ENCODE results near the gene ARHGAP11B.

ARHGAP11B gene

DNA sequence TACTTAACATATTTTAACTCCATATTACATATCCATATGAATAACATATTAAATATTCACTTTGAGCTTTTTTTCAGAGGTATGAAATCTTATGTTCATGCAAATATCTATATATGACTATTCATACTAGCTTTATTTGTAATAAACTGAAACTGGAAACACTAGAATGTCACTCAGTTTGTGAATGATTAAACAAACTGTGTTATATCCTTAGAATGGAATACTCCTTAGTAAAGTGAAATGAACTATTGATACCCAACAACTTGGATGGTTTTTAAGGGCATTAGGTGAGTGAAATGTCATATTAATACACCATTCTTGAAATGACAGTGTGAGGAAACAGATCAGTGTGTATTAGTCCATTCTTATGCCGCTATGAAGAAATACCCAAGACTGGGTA is 45.4 kb downstream of the ARHGAP11B start:
- intact Hi-C loops (cut with micrococcal nuclease): no loop called here
- no peak overlapping the region for H3K4me2 ChIP-seq (ENCODE audit: low read depth, low read length)
- H3K4ac ChIP-seq (ENCODE audit: low read depth, low read length): no peak overlapping the region
- no peak overlapping the region for H2AK9ac ChIP-seq (replicated peaks; ENCODE audit: low read depth, low read length, poor library complexity)
- H2BK20ac ChIP-seq (ENCODE audit: low read depth, low read length): no peak overlapping the region
- no peak overlapping the region for H4K5ac ChIP-seq (ENCODE audit: low read depth, low read length)
- peaks cover 20 to 22% of the 10 kb centered on the region in 2 experiments for H3K79me1 ChIP-seq (ENCODE audit: low read depth in 1 of 2, low read length in 2 of 2)
- DNase-seq (no peak), ATAC-seq (ENCODE audit: low read depth) (no peak)
- ChIA-PET POLR2A (ENCODE audit: unreplicated experiment) (interaction anchor here (0.6 kb wide), 1 partner anchor 27 kb away, joined by 3 read pairs; no protein-coding TSS in a partner anchor), CTCF (interaction anchor here (1.0 kb wide), 1 partner anchor 188 kb away, joined by 4 read pairs; no protein-coding TSS in a partner anchor)
- H3K9ac ChIP-seq (ENCODE audit: low read depth, low read length): no peak overlapping the region
- peaks cover 5% of the 10 kb centered on the region; the same call in 1 of the 2 replicates for H3K9me1 ChIP-seq (ENCODE audit: insufficient read depth, low read length)
- dilution Hi-C loops (cut with HindIII; ENCODE audit: low sequenced_read_pairs, unreplicated experiment): no loop called here
- H3K4me1 ChIP-seq (ENCODE audit: control insufficient read depth, insufficient read depth, low read length): peaks cover 4% of the 10 kb centered on the region
- TF ChIP-seq, protein P1, sequence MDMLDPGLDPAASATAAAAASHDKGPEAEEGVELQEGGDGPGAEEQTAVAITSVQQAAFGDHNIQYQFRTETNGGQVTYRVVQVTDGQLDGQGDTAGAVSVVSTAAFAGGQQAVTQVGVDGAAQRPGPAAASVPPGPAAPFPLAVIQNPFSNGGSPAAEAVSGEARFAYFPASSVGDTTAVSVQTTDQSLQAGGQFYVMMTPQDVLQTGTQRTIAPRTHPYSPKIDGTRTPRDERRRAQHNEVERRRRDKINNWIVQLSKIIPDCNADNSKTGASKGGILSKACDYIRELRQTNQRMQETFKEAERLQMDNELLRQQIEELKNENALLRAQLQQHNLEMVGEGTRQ (IDR thresholded peaks at IDR 0.05; ENCODE audit: low read depth, low read length): no peak
- TF ChIP-seq CEBPB (IDR thresholded peaks at IDR 0.05; ENCODE audit: low read depth, low read length) (no peak), CHD1 (IDR thresholded peaks at IDR 0.05; ENCODE audit: low read depth, low read length) (no peak), MAZ (IDR thresholded peaks at IDR 0.05; ENCODE audit: borderline replicate concordance, low read depth, low read length) (no peak), BHLHE40 (IDR thresholded peaks at IDR 0.05; ENCODE audit: low read depth, low read length) (no peak), MXI1 (IDR thresholded peaks at IDR 0.05; ENCODE audit: borderline replicate concordance, low read depth, low read length) (no peak), RAD21 (IDR thresholded peaks at IDR 0.05; ENCODE audit: low read length) (no peak), RFX5 (IDR thresholded peaks at IDR 0.05; ENCODE audit: low read depth, low read length) (no peak), FOS (IDR thresholded peaks at IDR 0.05; ENCODE audit: low read depth, low read length) (no peak), NFE2L2 (IDR thresholded peaks at IDR 0.05; ENCODE audit: low read depth, low read length) (no peak), RCOR1 (IDR thresholded peaks at IDR 0.05; ENCODE audit: insufficient replicate concordance, low read length) (no peak), SMC3 (IDR thresholded peaks at IDR 0.05; ENCODE audit: low read depth, low read length) (no peak), MAFK (IDR thresholded peaks at IDR 0.05; ENCODE audit: low read depth, low read length) (no peak), POLR2A (IDR thresholded peaks at IDR 0.05; ENCODE audit: low read depth, low read length) (no peak)
- TF ChIP-seq, protein P2, sequence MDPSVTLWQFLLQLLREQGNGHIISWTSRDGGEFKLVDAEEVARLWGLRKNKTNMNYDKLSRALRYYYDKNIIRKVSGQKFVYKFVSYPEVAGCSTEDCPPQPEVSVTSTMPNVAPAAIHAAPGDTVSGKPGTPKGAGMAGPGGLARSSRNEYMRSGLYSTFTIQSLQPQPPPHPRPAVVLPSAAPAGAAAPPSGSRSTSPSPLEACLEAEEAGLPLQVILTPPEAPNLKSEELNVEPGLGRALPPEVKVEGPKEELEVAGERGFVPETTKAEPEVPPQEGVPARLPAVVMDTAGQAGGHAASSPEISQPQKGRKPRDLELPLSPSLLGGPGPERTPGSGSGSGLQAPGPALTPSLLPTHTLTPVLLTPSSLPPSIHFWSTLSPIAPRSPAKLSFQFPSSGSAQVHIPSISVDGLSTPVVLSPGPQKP (IDR thresholded peaks at IDR 0.05; ENCODE audit: borderline replicate concordance, low read depth, low read length): no peak
- TF ChIP-seq, protein P3, sequence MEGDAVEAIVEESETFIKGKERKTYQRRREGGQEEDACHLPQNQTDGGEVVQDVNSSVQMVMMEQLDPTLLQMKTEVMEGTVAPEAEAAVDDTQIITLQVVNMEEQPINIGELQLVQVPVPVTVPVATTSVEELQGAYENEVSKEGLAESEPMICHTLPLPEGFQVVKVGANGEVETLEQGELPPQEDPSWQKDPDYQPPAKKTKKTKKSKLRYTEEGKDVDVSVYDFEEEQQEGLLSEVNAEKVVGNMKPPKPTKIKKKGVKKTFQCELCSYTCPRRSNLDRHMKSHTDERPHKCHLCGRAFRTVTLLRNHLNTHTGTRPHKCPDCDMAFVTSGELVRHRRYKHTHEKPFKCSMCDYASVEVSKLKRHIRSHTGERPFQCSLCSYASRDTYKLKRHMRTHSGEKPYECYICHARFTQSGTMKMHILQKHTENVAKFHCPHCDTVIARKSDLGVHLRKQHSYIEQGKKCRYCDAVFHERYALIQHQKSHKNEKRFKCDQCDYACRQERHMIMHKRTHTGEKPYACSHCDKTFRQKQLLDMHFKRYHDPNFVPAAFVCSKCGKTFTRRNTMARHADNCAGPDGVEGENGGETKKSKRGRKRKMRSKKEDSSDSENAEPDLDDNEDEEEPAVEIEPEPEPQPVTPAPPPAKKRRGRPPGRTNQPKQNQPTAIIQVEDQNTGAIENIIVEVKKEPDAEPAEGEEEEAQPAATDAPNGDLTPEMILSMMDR (conservative IDR thresholded peaks at IDR 0.05; ENCODE audit: low read depth, low read length): no peak
- no peak overlapping the region for H3K14ac ChIP-seq (replicated peaks; ENCODE audit: low read depth, low read length)
- H2AFZ ChIP-seq (replicated peaks; ENCODE audit: low read length, poor library complexity): no peak overlapping the region
- H2BK120ac ChIP-seq (ENCODE audit: low read depth, low read length): no peak overlapping the region
- H3K27me3 ChIP-seq (ENCODE audit: control insufficient read depth, insufficient read depth, low read length): no peaks in the 10 kb centered on the region
- no CpG with 5 or more reads among the region's 1 CpG for WGBS, 2 experiments (ENCODE audit: extremely low coverage in 2 of 2, insufficient read length in 1 of 2)
- H4K20me1 ChIP-seq (ENCODE audit: insufficient read depth, low read length): no peaks in the 10 kb centered on the region
- no peak overlapping the region for H3K18ac ChIP-seq (ENCODE audit: low read depth, low read length)
- no peaks in the 10 kb centered on the region for H3K9me3 ChIP-seq (ENCODE audit: control insufficient read depth, insufficient read depth, low read length)
- H3K27ac ChIP-seq (ENCODE audit: insufficient read depth, low read length): no peak overlapping the region
- no peak overlapping the region for H4K8ac ChIP-seq (ENCODE audit: low read depth in 2 of 2, low read length in 2 of 2)
- H3K23ac ChIP-seq (ENCODE audit: low read depth, low read length): no peak overlapping the region
- no peak overlapping the region for H3K56ac ChIP-seq (ENCODE audit: extremely low read depth, insufficient read depth, low read length)
- H3K4me3 ChIP-seq (ENCODE audit: insufficient read depth, low read depth, low read length): no peak overlapping the region
- no peak overlapping the region for H2AK5ac ChIP-seq (ENCODE audit: low read depth, low read length)
- no peak overlapping the region for H2BK15ac ChIP-seq (ENCODE audit: low read depth, low read length)
- H2BK5ac ChIP-seq (ENCODE audit: low read depth, low read length, poor library complexity, severe bottlenecking): no peak overlapping the region
- in situ Hi-C loops (cut with MboI; ENCODE audit: low sequenced_read_pairs): loop anchor here (25.0 kb wide), 1 partner anchor 816 kb away; no protein-coding TSS in a partner anchor
- H3K36me3 ChIP-seq (ENCODE audit: control insufficient read depth, insufficient read depth, low read length): peaks cover under 1% of the 10 kb centered on the region; the same call in 1 of the 2 replicates
- H4K91ac ChIP-seq (ENCODE audit: insufficient read depth, low read depth, low read length): no peak overlapping the region
- no TSS peak for BruUV-seq (replicated peaks)
